ENCODE data around the gene PPP1R13L.

- TF ChIP-seq CTCF (IDR thresholded peaks at IDR 0.05), result no peak
- no peak for TF ChIP-seq POLR2A (IDR thresholded peaks at IDR 0.05)
These were observed 9.6 kb upstream of the PPP1R13L start for GRCh38 chr19:45414468-45414867.
